GM12891 (cell line): ENCODE data around the gene WDR76.

ENCODE experiments used
- POLR2A ChIP-seq: IDR thresholded peaks from 2 replicates; pipeline ENCODE4 v1.6.1; 2011; ENCODE audit warnings: low read depth, low read length, control low read depth
- TAF1 ChIP-seq: IDR thresholded peaks from 2 replicates; pipeline ENCODE4 v1.6.1; 2011; ENCODE audit warnings: low read depth, low read length, control low read depth

DNA sequence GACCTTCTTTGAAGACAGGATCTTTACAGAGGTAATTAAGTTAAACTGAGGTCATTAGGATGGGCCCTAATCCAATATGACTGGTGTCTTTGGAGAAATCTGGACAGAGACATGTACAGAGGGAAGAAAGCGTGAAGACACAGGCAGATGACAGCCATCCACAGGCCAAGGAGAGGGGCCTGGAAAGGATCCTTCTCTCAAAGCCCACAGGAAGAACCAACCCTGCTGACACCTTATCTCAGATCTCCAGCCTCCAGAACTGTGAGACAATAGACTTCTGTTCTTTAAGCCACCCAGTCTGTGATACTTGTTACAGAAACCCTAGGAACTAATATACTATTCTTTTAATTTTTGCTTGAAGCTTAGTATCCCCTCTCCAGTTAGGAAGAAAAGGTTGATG lies 74.2 kb downstream of the WDR76 start:
- TF ChIP-seq TAF1 = no peak
- no peak for TF ChIP-seq POLR2A
